Measurements from ENCODE around the gene BRCA1.
"Not testable (repeated sequence)": the region's sequence is repeated elsewhere in the genome, so short reads cannot be mapped to it uniquely, and the experiment has no call there.

Gene BRCA1

GRCh38 chr17:43000894-43001293 lies 124.3 kb downstream of the BRCA1 start:
- not testable (repeated sequence) for DNase-seq

GRCh38 chr17:42999003-42999525 lies 126.1 kb downstream of the BRCA1 start:
- DNase-seq, result no peak

- peak; percentile 96 to 98 for DNase-seq
These were observed 126.9 kb downstream of the BRCA1 start, which contains the start of gene RPL27 for GRCh38 chr17:42997984-42998938. TSS of gene RPL27 (plus strand) at chr17:42998419. CDS start at chr17:42998751, 332 bp downstream.

- no peak for DNase-seq
These were observed 127.7 kb downstream of the BRCA1 start for GRCh38 chr17:42997390-42997983.
